Regular cardiac myocyte (primary cell): ENCODE data around the gene KAT2A. TPM values are rescaled to one million over a fixed set of nuclear protein-coding genes. Genes with fewer than 3 reads are reported as not detected.

Experiments used
- total RNA-seq: library from RNA; depleted of rRNA; stranded (reverse); fragments of >200 nt; gene quantifications from 2 replicates; pipeline ENCODE4 v1.2.3, GENCODE V29; 2014

Gene KAT2A
- 6.9 and 7.6 TPM in 2 replicates for total RNA-seq

DNA sequence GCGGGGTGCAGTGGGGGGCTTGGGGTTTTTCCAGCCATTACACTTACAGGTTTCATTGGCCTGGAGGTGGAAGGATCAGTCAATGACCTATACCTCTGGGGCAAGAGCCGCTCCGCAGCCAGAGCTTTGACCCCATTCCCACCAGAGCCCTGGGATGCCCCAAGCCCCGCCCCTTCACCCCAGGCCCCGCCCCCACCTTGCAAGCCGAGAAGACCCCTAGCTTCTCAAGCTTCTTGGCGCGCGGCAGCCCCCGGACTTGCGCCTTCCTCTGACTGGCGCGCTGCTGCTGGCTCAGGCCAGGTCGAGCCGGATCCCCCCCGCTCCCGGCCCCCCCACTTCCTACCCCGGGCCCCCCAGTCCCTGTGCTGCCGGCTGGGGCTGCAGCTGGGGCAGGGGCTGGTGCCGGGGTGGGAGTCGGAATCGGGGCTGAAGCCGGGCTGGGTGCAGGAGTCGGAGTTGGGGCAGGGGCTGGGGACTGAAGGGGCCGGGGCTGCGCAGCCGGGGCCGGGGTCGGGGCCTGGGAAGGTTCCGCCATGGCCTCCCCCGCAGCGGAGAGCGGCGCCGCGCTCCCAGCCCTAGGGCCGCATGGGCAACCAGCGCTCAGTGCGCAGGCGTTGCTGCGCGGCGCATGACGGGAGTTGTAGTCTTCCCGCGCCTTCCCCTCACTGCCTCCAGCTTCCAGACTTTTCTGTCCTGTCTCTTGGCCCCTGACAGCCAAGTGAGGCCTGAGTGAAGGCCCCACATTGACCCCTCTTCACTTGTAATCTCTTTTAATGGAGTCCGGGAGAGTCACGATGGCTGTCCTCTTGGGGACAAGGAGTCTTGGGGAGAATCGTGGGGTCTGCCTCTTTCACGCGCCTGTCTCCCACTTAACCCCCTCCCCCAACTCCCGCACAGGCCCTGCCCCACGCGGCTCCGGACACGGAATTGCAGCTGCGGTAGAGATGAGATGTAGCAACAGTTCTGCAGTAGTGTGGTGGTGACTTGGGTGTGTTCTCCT is at the start of gene KAT2A:
Gene KAT2A, minus strand, starts transcription at position 598 of the 1,000 bp plus-strand sequence. Its CDS starts 63 bp downstream, at position 535.

DNA sequence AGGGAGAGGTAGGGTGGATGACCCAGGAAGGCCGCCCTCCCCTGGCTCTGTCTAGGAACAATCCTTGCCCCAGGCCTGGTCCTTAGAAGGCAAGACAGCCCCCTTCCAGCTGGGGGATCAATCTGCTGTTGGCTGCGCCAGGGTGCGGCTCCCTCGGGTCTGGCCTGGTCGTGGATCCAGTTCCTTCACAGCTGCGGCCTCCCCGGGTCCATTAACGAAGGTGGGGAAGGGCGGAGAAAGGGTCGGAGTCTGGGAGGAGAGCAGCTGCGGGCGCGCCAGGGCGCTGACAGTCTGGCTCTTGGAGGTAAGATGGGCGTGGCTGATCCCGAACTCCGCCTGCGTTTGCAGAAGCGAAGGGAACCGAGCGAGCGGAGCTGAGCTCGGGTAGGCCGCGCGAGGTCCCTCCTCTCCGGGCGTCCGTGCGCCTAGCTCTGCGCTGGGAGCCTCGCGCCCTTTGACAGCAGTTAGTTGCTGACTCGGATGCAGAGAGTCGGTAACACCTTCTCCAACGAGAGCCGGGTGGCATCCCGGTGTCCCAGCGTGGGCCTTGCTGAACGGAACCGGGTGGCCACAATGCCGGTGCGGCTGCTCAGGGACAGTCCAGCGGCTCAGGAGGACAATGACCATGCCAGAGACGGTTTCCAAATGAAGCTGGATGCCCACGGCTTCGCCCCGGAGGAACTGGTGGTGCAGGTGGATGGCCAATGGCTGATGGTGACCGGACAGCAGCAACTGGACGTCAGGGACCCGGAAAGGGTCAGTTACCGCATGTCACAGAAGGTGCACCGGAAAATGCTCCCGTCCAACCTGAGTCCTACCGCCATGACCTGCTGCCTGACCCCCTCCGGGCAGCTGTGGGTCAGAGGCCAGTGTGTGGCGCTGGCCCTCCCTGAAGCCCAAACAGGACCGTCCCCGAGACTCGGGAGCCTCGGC is 1.5 kb upstream of the KAT2A start, which contains the start of gene HSPB9:
Gene HSPB9, plus strand, starts transcription at position 434 of the 933 bp plus-strand sequence. Its CDS starts 47 bp downstream, at position 481.

DNA sequence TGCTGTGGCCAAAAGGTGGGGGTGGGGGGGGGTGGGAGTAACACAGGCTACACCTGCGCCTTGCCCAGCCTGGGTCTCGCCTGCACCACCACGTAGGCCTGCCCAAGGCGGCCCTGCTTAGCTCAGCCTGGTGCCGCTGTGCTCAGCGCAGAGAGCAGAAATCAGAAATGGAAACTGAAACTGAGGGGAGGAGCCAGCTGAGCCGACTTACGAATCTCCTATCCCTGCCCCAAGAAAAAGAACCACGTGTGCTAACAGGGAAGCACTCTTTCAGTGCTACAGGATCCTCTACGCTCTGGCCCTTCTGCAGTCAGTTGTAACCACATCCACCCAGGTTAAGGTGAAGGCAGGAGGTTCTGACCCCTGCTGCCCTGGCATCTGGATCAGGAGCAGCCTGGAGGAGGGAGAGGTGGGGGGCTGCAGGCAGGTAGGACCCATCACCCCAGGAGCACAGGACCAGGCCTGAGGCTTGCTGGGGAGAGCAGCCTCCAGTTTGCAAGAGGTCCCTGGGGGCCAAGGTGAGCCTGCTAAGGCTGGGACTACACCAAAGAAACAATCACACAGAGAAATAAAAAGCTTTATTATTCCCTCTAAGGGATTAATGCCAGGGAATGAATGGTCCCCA is 8.5 kb downstream of the KAT2A start, which contains the start of gene DHX58:
Gene DHX58, minus strand, starts transcription at position 163 of the 625 bp plus-strand sequence. CDS start 822 bp downstream, outside the sequence.

DNA sequence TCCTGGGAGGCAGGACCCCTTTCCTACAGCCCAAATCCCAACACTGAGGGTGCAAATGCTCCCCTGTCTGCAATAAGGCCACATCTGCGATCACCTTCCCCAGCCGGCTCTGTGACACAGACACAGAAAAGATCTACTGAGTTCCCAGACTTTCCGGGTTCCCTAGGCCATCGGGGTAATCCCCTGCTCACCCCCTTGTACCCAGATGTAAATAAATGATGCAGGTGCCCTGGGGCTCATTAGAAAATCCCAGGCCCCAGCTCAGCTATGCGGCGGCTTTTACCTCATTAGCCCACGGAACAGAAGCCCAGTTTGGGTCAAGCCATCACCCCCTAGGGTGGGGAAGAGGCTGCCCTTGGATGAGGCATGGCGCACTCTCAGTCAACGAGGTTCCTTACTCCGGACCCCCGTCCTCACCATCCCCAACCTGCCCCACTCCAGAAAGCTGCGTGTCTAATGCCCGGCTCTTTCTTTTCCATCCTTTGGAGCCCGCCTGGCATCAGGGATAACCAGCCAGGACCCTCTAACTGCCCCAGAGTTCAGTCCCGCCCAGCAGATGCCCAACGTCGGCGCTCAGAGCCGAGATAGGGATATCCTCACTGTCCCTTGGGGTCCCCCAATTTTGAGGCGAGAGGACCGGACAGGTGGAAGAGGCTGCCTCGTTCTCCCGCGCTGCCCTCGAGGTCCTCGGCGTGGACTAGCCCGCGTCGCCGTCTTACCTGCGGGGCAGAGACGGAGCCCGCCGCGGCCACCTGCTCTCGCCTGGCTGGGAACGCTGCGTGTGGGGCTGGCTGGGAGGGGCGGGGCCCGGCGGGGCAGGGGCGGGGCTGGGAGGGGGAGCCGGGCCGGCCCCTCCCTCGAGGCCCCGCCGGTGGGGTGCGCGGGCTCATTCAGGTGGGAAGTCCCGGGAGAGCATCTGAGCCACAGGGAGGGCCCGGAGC is 23.2 kb downstream of the KAT2A start, which contains the start of gene ZNF385C:
Gene ZNF385C, minus strand, starts transcription at position 783 of the 941 bp plus-strand sequence. CDS start 35,417 bp downstream, outside the sequence.

Other genes with a start within 250 kb of the KAT2A start
- gene ACLY, start 202.4 kb downstream of the KAT2A start, total RNA-seq: 184 and 301 TPM in 2 replicates
- gene ODAD4, start 190.8 kb downstream of the KAT2A start, total RNA-seq: 0.56 and 0.58 TPM in 2 replicates
- gene CNP, start 154.6 kb downstream of the KAT2A start, total RNA-seq: 25.4 and 68.6 TPM in 2 replicates
- 53.3 and 89.9 TPM in 2 replicates for gene DNAJC7, start 103.9 kb downstream of the KAT2A start, total RNA-seq
- gene NKIRAS2, start 101.3 kb downstream of the KAT2A start, total RNA-seq: 27.1 and 42.4 TPM in 2 replicates
- gene C17orf113, start 70.8 kb downstream of the KAT2A start, total RNA-seq: under 0.01 and 0.28 TPM in 2 replicates
- gene ZNF385C, start 22.9 kb downstream of the KAT2A start, total RNA-seq: under 0.01 TPM in 1 of 2 replicates, not detected in the other
- gene DHX58, start 8.7 kb downstream of the KAT2A start, total RNA-seq: 6.5 and 13.2 TPM in 2 replicates
- not detected in 2 replicates for gene HSPB9, start 1.4 kb upstream of the KAT2A start, total RNA-seq
- gene RAB5C, start 33.6 kb upstream of the KAT2A start, total RNA-seq: 54.7 and 99.3 TPM in 2 replicates
- under 0.01 TPM in 1 of 2 replicates, not detected in the other for gene KCNH4, start 59.8 kb upstream of the KAT2A start, total RNA-seq
- not detected in 2 replicates for gene HCRT, start 64.1 kb upstream of the KAT2A start, total RNA-seq
- 12.5 and 20.9 TPM in 2 replicates for gene GHDC, start 73.1 kb upstream of the KAT2A start, total RNA-seq
- gene STAT5B, start 155.0 kb upstream of the KAT2A start, total RNA-seq: 28.8 and 29.3 TPM in 2 replicates
- 4.8 and 16.6 TPM in 2 replicates for gene STAT5A, start 167.1 kb upstream of the KAT2A start, total RNA-seq